DND-41 (cell line): ENCODE results near the gene CCNI2.

ENCODE experiments used
- EZH2 ChIP-seq: IDR thresholded peaks from 3 replicates; pipeline ENCODE4 v1.6.1; 2012; ENCODE audit warnings: borderline replicate concordance, low read depth, mild to moderate bottlenecking, moderate library complexity, low read length, inconsistent platforms; ENCODE audit not compliant: severe bottlenecking
- TF ChIP-seq, protein P1 (sequence below): IDR thresholded peaks from 2 replicates; pipeline ENCODE4 v1.5.1; 2012; ENCODE audit warnings: borderline replicate concordance, low read length, moderate library complexity, mild to moderate bottlenecking; ENCODE audit not compliant: poor library complexity, severe bottlenecking; ENCODE audit errors: extremely low read depth

DNA sequence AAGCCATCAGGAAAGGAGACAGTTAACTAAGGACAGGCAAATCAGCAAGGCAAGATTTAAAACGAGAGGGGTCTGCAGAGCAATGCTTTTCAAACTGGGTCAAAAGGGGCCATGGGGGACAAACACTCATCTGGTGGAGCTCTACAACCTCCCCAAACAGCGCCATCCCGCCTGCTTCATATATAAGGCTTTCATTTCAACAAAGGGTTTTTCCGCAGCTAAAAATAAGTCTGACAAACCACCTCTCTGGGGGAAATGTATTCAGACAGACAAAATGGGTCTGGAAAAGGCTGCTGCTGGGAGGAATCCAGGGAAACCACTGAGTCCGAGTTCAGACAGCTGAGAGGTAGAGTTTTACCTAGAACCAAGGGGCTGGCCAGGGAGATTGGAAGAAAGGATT lies 38.1 kb downstream of the CCNI2 start:
- TF ChIP-seq, protein P1, sequence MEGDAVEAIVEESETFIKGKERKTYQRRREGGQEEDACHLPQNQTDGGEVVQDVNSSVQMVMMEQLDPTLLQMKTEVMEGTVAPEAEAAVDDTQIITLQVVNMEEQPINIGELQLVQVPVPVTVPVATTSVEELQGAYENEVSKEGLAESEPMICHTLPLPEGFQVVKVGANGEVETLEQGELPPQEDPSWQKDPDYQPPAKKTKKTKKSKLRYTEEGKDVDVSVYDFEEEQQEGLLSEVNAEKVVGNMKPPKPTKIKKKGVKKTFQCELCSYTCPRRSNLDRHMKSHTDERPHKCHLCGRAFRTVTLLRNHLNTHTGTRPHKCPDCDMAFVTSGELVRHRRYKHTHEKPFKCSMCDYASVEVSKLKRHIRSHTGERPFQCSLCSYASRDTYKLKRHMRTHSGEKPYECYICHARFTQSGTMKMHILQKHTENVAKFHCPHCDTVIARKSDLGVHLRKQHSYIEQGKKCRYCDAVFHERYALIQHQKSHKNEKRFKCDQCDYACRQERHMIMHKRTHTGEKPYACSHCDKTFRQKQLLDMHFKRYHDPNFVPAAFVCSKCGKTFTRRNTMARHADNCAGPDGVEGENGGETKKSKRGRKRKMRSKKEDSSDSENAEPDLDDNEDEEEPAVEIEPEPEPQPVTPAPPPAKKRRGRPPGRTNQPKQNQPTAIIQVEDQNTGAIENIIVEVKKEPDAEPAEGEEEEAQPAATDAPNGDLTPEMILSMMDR, result no peak
- TF ChIP-seq EZH2, result no peak
